HG02623 (cell line): Measurements from ENCODE around the gene RGS11.
"Not testable (repeated sequence)": the region's sequence is repeated elsewhere in the genome, so short reads cannot be mapped to it uniquely, and the experiment has no call there.

Source experiments
- ATAC-seq: cut with Tn5 transposase; IDR thresholded peaks from one replicate; pipeline ENCODE4 v1.9.1; 2021; ENCODE audit warnings: moderate library complexity; ENCODE audit not compliant: unreplicated experiment

Gene RGS11

GRCh38 chr16:280991-281659, 5.4 kb upstream of the RGS11 start:
- ATAC-seq: no peak

- ATAC-seq: no peak
Measured at GRCh38 chr16:280552-280951, 4.8 kb upstream of the RGS11 start, which contains the start of gene ARHGDIG. ARHGDIG (plus strand) TSS chr16:280591; CDS start chr16:280681, 90 bp downstream.

- no peak for ATAC-seq
Measured at GRCh38 chr16:280005-280460, 4.3 kb upstream of the RGS11 start.

GRCh38 chr16:279531-279930, 3.8 kb upstream of the RGS11 start:
- no peak for ATAC-seq

- ATAC-seq: no peak
Measured at GRCh38 chr16:278863-279366, 3.2 kb upstream of the RGS11 start.

GRCh38 chr16:276426-277077, 808 bp upstream of the RGS11 start:
- no peak for ATAC-seq

GRCh38 chr16:275041-275641, 603 bp downstream of the RGS11 start:
- no peak for ATAC-seq

GRCh38 chr16:273547-274421, 2.0 kb downstream of the RGS11 start:
- no peak for ATAC-seq

- no peak for ATAC-seq
Measured at GRCh38 chr16:272633-273546, 2.9 kb downstream of the RGS11 start.

- ATAC-seq: no peak
Measured at GRCh38 chr16:270381-271255, 5.1 kb downstream of the RGS11 start.

- no peak for ATAC-seq
Measured at GRCh38 chr16:269061-269796, 6.5 kb downstream of the RGS11 start.

GRCh38 chr16:268141-269053, 7.3 kb downstream of the RGS11 start:
- ATAC-seq: no peak

GRCh38 chr16:267562-267961, 8.2 kb downstream of the RGS11 start:
- not testable (repeated sequence) for ATAC-seq

GRCh38 chr16:266258-267164, 9.2 kb downstream of the RGS11 start:
- ATAC-seq: no peak

- no peak for ATAC-seq
Measured at GRCh38 chr16:265711-266110, 10.0 kb downstream of the RGS11 start.

- ATAC-seq: no peak
Measured at GRCh38 chr16:265002-265529, 10.7 kb downstream of the RGS11 start.
